ENCODE results near the gene DENND6B.

DENND6B gene

DNA sequence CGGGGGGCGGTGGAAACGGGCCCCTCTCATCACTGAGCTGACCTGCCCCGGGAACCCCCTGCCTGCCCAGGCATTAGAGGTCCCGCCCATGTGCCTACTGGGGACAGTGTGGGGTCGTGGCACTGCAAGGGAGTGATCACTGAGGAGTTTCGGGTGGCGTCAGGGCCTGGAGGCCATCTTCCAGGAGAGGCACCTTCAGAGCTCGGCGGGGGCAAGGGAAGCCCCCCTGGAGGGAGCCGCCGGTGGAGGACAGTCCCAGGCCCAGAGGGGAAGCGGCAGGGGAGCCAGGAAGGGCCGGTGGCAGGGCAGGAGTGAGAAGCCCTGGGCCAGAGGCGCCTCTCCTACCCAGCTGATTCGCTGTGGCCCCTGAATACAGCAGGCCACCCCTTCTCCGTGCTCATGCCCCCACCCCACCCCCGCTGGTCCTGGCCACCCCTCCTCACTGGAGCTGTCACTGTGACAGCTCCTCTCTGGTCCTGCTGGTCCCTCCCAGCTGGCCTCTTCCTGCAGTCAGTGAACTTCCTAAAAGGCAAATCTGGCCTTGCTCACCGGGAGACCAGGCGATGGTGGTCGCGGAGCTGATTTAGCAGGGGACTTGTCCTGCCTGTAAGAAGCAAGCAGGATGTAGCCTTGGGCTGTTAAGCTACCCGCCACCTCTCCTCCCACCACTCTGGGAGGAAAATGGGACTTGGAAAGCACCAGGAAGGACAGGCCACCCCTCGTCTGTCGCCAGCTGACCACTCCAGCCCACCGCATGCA, 54.6 kb downstream of the DENND6B start:
- DNase-seq = no peak

DNA sequence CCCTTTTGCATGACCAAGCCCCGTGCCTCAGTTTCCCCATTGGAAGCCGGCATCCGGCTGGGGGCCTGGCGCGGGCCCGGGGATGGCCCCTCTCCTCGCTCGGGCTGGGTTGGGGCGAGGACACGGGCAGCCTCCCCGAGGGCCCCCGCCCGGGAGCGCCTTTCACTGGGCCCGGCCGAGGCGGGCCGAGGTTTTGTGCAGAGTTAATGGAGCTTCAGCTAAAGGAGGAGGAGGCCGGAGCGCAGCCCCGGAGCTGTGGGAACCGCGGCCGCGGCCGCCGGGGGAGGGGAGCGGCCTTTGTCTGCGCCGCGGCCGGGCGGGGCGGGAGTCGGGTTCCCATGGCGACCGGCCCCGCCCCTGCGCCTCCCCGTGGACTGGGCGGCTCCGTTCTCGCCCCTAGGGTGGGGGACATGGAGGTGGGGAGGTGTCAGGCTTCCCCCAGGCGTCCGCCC, 55.3 kb downstream of the DENND6B start:
- DNase-seq = peak; percentile 33 to 53 (median 41)

DNA sequence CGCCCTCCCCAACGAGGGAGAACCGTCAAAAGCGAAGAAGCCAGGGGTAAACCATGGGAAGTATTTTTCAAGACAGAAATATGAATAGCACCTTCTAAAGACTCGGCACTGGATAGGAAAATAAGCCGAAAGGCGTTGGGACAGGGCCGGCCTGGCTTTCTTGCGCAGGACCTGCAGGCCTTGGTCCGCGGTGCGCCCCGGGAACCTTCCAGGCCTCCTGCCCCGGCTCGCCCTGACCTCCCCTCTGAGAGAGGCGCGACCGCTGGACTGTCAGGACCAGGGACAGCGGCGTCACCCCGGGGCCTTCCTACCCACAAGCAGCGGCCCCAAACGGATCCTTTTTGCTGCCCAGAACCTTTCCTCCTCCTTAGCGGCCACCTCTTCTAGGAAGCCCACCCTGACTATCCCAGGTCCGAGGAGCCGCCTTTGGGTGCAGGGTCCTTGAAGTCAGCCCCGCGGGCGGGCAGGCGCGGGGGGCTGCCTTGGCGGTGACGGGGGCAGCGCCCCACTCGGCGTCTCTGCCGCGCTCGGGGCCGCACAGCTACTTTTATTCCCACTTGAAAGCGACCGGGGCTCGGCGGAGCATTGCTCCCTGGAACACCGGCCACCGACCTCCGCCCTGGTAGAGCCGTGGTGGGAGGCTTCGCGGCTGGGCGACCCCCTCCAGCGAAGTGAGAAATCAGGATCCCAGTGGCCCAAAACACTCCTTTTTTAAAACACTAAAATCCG, 56.0 kb downstream of the DENND6B start:
- peak; percentile 43 to 62 (median 56) for DNase-seq

DNA sequence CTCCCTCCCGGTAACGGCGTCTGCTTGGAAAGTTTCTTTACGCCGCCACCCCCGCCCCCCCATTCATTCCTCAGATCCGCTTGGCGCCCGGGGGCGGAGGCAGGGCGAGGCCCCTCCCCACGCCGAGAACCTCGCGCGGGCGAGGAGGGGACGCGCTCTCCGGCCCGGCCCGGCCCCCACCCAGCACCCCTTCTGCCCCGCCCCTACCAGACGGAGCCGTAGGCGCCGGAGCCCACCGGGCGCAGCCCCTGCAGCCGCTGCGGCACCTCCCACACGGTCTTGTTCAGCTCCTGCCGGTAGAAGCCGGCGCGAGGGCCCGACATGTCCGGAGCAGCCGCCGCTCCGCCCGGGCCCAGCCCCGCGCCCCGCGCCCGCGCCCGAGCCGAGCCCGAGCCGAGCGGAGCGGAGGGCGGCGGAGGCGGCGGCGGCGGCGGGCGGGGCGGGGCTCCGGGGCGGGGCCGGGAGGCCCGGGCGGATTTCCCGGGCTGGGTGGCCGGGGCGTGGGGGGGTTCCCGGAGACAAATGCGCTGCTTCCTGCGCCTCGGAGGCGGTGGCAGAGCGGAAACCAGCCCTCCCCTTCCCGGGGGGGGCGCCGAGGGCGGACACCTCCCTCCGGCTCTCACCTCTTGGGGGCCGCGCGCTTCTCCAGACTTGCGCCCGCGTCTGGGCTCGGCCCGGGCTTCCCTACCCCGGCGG, 56.7 kb downstream of the DENND6B start, which contains the start of gene MAPK11:
TSS of gene MAPK11 (minus strand) at position 411 of the 696 bp plus-strand sequence. CDS start at position 323, 88 bp downstream.
- peak; percentile 51 to 74 (median 69) for DNase-seq

DNA sequence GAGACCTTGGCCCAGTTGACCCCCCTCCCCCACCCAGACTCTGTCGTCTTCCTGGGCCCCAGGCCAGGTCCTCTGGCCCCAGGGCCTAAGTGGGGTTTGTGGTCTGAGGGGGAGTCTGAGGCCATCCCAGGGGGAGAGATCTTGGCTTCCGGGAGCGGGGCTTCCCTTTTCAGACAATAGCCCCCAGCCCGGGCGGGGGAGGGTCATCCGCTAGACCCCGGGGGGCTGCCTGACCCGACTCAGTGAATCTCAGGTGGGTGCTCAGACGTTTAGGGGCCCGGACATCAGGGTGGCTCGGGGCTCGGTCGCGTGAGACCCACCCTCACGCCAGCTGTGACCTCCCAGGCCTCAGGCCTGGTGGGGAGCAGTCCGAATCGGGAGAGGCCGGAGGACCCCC, 57.2 kb downstream of the DENND6B start:
- DNase-seq = no peak

DNA sequence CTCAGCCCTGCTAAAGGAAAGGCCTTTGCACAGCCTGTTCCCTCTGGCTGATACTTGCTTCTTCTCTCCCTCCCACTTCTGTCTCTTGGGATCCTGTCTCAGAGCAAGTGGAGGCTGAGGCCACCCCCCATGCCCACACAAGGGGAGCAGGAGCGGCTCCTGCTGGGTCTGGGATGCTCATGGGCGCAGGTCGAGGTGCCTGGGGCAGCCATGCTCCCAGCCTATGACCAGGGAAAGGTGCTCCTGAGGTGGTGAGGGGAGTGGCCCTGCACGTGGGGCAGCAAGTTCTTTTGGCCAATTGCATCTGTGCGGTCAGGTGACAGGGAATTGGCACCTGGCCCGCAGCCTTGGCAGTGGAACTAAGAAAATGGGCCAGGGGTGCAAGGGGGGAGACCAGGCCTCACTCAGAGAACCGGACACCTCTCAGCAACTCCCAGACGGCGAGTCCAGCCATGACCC, 58.1 kb downstream of the DENND6B start:
- no peak for DNase-seq

DNA sequence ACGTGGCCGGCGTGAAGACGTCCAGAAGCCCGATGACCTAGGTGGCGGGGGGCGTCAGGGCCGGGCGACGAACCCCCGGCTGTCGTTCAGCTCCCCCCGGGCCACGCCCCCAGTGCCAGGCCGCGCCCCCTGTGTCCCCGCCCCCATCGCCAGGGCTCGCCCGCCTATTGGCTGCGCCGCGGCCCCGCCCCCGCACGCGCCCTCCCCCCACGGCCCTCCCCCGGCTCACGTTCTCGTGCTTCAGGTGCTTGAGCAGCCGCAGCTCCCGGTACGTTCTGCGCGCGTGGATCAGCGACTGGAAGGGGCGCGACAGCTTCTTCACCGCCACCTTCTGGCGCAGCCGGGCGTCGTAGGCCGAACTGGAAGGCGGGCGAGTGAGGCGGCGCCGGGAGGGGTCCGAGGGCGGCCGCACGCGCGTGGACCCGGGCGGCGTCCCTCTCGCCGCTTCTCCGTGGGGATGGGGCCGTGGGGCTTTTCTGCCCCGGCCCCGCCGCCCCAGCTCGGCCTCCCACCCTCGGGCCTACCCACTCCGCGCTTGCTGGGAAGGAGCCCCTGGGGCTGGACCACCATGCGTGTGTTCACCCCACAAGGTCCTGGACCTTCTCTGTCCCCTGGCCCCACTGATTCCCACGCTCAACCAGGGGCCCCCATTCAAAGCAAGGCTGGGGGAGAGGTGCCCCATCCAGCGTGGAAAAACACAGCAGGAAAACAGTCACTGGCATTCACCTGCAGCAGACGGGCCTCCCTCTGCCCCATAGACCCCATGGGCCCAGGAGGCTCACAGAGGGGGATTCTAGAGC, 59.0 kb downstream of the DENND6B start:
- peak in 4 of 5 experiments; percentile 42 to 61 (median 51) for DNase-seq

DNA sequence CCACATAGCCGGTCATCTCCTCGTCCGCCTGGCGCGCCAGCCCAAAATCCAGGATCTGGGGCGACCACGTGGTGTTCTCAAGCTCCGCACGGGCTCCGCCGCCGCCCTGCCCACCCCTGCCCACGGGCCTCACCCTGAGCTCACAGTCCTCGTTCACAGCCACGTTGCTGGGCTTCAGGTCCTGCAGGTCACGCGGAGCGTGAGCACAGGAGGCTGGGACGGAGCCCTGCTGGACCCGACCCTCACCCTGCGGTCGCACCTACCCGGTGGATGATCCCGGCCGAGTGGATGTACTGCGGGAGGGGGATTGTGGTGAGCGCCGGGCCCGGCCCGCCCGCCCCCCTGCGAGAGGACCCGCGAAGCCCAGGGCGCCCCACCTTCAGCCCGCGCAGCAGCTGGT, 59.8 kb downstream of the DENND6B start:
- DNase-seq = no peak

DNA sequence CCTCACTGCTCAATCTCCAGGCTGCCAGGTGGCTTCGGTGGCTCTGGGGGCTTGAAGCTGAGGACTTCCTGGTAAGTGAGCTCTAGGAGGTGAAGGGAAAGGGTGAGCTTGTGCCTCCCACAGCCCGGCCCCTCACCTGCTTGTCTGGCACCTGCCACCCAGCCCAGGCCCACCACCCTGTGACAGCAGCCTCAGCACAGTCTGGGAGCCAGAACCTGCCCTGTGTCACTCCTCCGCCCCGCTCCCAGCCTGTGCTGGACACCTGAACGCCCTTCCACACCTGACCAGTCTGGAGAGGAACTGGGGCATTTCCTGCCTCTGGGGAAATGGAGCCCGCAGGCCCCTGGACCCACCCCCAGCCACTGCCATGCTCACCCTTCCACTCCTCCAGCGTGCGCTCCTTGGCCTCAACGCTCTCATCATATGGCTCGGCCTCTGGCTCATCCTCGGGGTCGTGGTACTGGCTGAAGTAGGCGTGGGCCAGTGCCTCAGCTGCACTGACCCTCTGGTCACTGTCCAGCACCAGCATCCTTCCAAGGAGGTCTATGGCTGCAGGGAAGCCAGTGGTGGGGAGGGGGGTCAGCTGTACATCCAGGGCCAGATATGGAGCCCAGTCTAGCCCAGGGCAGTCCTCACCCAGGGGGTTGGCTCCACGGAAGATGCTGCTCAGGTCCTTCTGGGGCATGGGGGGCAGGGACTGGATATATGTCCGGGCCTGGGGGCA, 61.7 kb downstream of the DENND6B start:
- DNase-seq = no peak

DNA sequence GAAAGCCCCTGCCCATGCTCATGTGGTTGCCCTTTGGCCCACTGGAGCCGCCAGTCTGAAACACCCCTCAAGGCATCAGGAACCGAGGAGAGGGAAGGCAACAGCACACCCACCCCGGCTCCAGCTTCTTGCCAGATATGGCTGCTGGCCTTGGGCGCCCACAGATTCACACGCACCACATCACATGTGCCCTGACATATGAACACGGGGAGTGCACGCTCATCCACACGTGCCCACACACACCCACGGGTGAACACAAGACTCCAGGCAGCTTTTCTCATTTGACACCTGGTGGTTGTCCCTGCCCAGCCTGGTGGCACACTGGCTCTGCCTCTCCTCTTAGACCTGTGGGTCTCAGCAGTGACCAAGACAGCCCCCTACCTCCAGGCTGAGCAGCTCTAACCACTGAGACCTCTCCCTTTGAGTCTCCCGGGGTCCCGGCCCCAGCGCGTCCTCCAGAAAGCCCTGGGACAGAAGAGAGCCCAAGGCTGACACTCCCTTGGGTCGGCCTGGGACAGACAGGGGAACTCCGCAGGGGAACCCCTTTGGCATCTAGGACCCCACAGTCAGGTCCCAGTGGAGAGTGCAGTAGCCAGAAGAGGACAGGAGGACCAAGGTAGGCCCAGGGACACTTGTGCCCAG, 62.6 kb downstream of the DENND6B start:
- DNase-seq = no peak

DNA sequence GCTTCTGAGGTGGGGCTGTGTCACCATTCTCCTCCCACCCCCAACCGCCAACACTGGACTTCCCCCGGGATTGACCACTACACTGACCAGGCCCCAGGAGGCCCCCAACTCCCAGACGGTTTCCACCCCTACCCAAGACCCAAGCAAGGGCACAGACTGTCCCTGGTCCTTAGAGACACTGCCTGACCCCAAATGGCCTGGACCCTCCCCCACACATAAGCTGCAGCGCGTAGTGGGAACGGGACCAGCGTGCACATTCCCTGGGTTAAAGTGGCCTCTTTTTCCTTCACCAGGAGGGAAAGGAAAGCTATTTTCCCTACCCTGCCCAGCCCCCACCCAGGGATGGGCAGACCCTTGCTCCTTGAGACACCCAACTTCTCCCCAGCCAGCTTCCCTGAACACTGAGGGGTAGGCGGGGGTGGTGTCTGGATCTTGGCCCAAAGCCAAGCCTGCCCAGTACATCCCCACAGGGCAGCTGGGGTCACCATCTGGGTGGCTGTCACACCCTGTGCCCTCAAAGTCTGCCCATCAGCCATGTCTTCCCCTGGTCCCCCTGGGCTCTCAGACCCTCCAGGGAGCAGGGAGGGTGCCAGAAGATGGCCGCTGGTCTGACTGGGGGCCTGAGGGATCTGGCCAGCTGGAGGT, 63.7 kb downstream of the DENND6B start:
- no peak for DNase-seq

DNA sequence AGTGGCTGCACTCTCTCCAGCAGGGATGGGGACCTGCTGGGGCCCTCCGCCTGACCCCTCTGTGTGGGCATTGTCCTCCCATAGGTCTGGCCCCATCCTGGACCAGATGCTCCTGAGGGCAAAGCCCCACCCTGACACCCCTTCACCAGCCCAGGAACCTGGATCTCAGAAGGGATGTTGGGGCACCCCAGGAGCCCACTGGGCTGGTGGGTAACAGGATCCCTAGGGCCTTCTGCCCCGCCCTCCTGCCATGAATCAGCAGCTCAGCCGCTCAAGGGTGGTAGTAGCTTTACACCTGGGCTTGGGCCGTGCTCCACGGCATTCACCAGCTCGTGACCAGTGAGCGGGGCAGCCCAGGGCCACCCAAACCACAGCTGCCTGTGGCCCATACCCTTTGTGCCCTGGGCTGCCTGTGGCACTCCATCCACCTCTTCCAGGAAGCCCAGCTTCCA, 64.3 kb downstream of the DENND6B start:
- no peak for DNase-seq

DNA sequence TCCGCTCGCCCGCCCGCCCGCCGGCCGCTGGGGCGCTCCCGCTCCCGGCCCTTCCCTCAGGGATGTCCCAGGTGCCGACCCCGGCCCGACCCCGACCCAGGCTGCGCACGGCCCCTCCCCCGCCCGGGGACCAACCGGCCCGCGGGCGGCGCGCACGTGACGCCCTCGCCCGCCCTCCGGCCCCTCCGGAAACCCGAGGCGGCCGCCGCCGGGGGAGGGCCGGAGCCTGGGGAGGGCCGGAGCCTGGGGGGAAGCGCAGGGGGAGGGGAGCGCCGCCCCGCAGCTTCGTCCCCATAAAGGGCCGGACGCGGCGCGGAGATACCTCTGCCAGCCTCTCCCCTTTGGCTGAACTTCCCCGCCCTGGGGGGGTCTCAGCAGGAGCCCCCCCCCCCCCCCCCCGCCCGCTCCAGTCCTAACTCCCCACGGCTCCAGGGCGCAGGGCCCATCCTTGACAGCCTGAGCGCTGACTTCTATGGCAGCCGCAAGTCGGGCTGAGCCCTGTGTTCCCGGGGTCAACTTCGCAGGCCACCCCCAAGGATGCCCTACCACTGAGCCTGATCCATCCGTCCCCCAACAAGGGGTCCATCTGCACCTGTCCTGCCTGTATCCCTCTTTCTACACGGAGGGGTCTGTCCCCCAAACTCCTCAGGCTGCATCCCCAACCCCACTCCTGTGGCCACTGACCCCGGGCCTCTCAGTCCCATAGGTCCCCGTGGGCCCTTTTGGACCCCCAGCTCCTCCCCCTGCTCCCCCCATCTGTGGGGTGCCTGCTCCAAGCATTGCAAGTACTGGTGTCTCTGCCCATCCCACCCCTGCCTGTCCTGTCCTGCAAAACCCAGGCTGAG, 65.0 kb downstream of the DENND6B start, which contains the start of gene MAPK12:
TSS of gene MAPK12 (minus strand) at position 69 of the 845 bp plus-strand sequence. CDS start 174 bp downstream, outside the sequence.
- no peak for DNase-seq

DNA sequence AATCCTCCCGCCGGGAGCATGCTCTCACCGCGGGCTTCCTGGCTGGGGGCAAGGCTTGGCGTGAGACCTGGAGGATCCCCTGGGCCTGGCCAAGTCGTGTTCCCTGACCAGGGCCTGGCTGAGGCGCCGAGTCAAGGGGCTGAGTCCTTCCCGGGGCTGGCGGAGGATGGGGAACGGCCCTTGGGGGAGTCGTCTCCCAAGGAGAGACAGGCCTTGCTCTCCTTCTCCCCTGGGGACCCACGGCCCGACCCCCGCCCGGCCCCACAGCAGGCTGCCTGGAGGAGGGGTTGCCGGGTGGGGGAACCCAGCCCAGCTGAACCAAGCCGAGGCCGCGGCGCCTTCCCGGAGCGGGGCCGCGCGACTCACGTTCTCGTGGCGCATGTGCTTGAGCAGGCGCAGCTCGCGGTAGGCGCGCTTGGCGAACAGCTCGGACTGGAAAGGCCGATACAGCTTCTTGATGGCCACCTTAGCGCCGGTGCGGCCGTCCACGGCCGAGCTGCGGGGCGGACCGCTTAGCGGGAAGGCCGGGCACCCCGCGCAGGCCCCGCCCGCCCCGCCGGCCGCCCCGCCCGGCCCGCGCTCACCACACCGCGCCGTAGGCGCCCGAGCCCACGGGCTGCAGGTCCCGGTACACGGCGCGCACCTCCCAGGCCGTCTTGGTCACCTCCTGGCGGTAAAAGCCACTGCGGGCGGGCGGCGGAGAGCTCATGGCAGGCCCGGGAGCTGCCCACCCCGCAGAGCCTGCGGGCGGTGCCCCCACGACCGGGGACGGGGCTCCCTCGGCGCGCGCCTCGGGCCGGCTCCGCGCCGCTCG, 65.8 kb downstream of the DENND6B start:
- peak in 1 of 5 experiments; percentile 52 for DNase-seq

DNA sequence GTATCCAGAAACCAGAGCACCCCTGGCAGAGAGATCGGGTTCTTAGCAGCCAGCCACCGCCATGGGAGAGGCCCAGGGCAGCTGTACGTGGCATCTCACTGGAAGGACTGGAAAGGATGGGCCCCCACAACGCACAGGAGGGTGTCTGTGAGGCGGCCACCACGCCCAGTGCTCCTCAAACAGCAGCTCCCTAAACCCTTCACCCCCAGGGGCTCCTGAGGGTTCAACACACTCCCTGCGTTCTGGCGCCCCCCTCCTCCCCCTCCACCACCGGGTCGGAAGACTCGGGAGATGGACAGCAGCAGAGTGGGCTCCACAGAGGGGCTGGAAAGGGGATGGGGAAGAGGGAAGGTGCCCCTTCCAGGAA, 66.4 kb downstream of the DENND6B start:
- no peak for DNase-seq

DNA sequence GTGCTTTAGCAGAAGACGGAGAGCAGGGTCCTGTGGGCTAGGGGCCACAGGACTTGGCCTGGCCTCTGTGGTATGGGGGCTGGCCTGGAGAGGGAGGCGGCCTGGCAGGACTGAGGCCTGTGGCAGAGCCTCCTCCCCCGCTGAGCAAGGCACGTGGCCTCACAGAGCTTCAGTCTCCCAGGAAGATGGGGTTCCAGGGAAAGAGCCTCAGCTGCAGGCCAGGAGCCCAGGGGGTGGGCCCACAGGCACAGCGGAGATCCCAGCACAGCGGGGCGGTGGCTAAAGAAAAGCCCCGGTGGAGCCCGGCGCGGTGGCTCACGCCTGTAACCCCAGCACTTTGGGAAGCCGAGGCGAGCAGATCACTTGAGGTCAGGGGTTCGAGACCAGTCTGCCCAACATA, 67.5 kb downstream of the DENND6B start:
- DNase-seq = no peak
